Spleen (tissue), 11 donors: ENCODE measurements around the gene CCDC106. TPM values are rescaled to one million over a fixed set of nuclear protein-coding genes. Genes with fewer than 3 reads are reported as not detected.

Experiments used
- DNase-seq: peaks from one replicate; pipeline ENCODE4 v3.0.0-alpha.2; 2020
- H3K27ac ChIP-seq, 8 donors: fragments of 200-600 bp; sonication (generic) in 7 of 8; 1 replicate in 4 of 8; 2 replicates in 4 of 8; pipeline versions ENCODE4 v1.5.0 to v1.8.0; 2016 to 2021; ENCODE audit warnings: inconsistent platforms in 4 of 8, mild to moderate bottlenecking in 4 of 8, moderate library complexity in 1 of 8
- H3K27me3 ChIP-seq, 7 donors: fragments of 200-600 bp; sonication (generic) in 6 of 7; replicated peaks in 1 of 7; 1 replicate in 4 of 7; 2 replicates in 3 of 7; pipeline versions ENCODE4 v1.5.0 to v1.8.0; 2016 to 2021; ENCODE audit warnings: inconsistent platforms in 3 of 7, mild to moderate bottlenecking in 1 of 7
- H3K36me3 ChIP-seq, 6 donors: fragments of 200-600 bp; sonication (generic) in 5 of 6; 1 replicate in 4 of 6; 2 replicates in 2 of 6; pipeline versions ENCODE4 v1.5.0 to v1.8.0; 2016 to 2021; ENCODE audit warnings: inconsistent platforms in 2 of 6
- H3K4me1 ChIP-seq, 6 donors: fragments of 200-600 bp; sonication (generic) in 5 of 6; 1 replicate in 3 of 6; 2 replicates in 3 of 6; pipeline versions ENCODE4 v1.5.0 to v1.8.0; 2016 to 2021; ENCODE audit warnings: inconsistent platforms in 3 of 6
- H3K4me3 ChIP-seq, 8 donors: fragments of 200-600 bp; sonication (generic) in 7 of 8; 1 replicate in 4 of 8; 2 replicates in 4 of 8; pipeline versions ENCODE4 v1.5.0 to v1.8.0; 2016 to 2021; ENCODE audit warnings: inconsistent platforms in 4 of 8, mild to moderate bottlenecking in 4 of 8, moderate library complexity in 2 of 8
- H3K9me3 ChIP-seq, 8 donors: fragments of 200-600 bp; sonication (generic) in 7 of 8; 1 replicate in 4 of 8; 2 replicates in 4 of 8; pipeline versions ENCODE4 v1.5.0 to v1.8.0; 2016 to 2021; ENCODE audit warnings: inconsistent platforms in 4 of 8
- POLR2A ChIP-seq, 3 donors: fragments of 450-650 bp; IDR thresholded peaks; one replicate each; pipeline ENCODE4 v1.5.1; 2017; ENCODE audit warnings: antibody characterized with exemption in 3 of 3, mild to moderate bottlenecking in 1 of 3
- POLR2AphosphoS5 ChIP-seq, 3 donors: sonication (generic); formaldehyde crosslinking; IDR thresholded peaks; one replicate each; pipeline ENCODE4 v1.5.1; 2017; ENCODE audit warnings: antibody characterized with exemption in 3 of 3
- WGBS, 5 donors: extraction: QIAGEN DNeasy Blood & Tissue Kit in 3 of 5; methylation state at CpG; one replicate each; pipeline versions ENCODE4 v1.1.5 to v1.1.7; 2013 to 2018; 5-methylcytosine and 5-hydroxymethylcytosine counted together
- intact Hi-C: fragments of 100-400 bp; cut with DNase I; formaldehyde crosslinking; loops from one replicate; pipeline ENCODE4 v1.15.0; 2023; ENCODE audit warnings: low total_unique reads
- polyA plus RNA-seq, 3 donors: library from polyadenylated mRNA; stranded (reverse); fragments of 200-250 nt; gene quantifications; one replicate each; pipeline ENCODE4 v1.2.1, GENCODE V29; 2013
- total RNA-seq, 7 donors: library from RNA; depleted of rRNA in 3 of 7; stranded (reverse); fragments of >200 nt in 3 of 7; fragmentation: NEBNext Ultra II Directional in 4 of 7; extraction: Animal tissue kit (Norgen Biotek cat#: 25700) in 4 of 7; gene quantifications; one replicate each; pipeline versions ENCODE4 v1.1.0 to v1.2.1, GENCODE V29; 2016 to 2021
- TF ChIP-seq, protein P1 (sequence below), 11 experiments: fragments of 200-600 bp in 7 of 11; fragments of 450-650 bp in 4 of 11; sonication (generic) in 4 of 11; IDR thresholded peaks in 8 of 11; conservative IDR thresholded peaks in 3 of 11; 1 replicate in 7 of 11; 2 replicates in 4 of 11; pipeline versions ENCODE4 v1.4.0 to v1.8.0; 2016 to 2021; ENCODE audit warnings: antibody characterized with exemption in 11 of 11, inconsistent platforms in 4 of 11, mild to moderate bottlenecking in 1 of 11
- donor health status: healthy with polysubstance abuse.
- donor health status: DM: no; HTN: no; CAD: no; lungs with moderate emphysema.
- donor health status: DM: no; HTN: no; CAD: no.
- donor health status: Bipolar disorder and iron deficiency.
- donor health status: healthy.
- donor health status: DM: no; HTN: no; CAD: no.
- donor health status: DM: yes; HTN: yes; CAD: no.

The CCDC106 gene
- total and polyA plus RNA-seq, 10 donors: 11.9 to 40.1 (median 18.6) TPM

DNA sequence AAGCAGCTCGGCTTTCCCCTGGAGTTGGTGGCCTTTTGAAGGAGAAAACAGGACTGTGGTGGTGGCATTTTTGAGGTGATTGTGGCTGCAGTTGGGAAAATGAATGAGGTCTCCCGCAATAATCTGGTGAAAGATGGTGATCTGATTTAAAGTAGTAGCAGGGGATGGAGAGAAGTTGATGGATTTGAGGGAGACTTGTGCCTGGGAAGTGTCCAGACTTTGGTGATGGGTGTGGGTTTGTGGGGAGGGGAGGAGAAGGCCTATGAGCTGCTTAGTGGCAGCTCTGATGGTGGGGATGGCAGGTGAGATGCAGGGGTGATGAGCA is 23.0 kb downstream of the CCDC106 start:
- peaks cover 6 to 85% (median 70%) of the 10 kb centered on the region in 6 donors for H3K36me3 ChIP-seq
- peak overlapping the region in 2 of 8 donors; percentile 2 to 38 for H3K27ac ChIP-seq
- TF ChIP-seq, protein P1, sequence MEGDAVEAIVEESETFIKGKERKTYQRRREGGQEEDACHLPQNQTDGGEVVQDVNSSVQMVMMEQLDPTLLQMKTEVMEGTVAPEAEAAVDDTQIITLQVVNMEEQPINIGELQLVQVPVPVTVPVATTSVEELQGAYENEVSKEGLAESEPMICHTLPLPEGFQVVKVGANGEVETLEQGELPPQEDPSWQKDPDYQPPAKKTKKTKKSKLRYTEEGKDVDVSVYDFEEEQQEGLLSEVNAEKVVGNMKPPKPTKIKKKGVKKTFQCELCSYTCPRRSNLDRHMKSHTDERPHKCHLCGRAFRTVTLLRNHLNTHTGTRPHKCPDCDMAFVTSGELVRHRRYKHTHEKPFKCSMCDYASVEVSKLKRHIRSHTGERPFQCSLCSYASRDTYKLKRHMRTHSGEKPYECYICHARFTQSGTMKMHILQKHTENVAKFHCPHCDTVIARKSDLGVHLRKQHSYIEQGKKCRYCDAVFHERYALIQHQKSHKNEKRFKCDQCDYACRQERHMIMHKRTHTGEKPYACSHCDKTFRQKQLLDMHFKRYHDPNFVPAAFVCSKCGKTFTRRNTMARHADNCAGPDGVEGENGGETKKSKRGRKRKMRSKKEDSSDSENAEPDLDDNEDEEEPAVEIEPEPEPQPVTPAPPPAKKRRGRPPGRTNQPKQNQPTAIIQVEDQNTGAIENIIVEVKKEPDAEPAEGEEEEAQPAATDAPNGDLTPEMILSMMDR (IDR thresholded peaks at IDR 0.05 in 8 of 11, conservative IDR thresholded peaks at IDR 0.05 in 3 of 11): no peak
- no peak for TF ChIP-seq POLR2A (IDR thresholded peaks at IDR 0.05)
- TF ChIP-seq POLR2AphosphoS5 (IDR thresholded peaks at IDR 0.05): no peak
- intact Hi-C loops: no loop called here
- H3K27me3 ChIP-seq: no peaks in the 10 kb centered on the region
- no peak for DNase-seq
- no peak overlapping the region for H3K4me3 ChIP-seq
- 69 to 87% (median 69%) methylated on average over 2 of the region's 2 CpGs for WGBS, 5 donors
- no peaks in the 10 kb centered on the region for H3K9me3 ChIP-seq
- peaks cover 16 to 96% (median 60%) of the 10 kb centered on the region in 6 donors for H3K4me1 ChIP-seq

DNA sequence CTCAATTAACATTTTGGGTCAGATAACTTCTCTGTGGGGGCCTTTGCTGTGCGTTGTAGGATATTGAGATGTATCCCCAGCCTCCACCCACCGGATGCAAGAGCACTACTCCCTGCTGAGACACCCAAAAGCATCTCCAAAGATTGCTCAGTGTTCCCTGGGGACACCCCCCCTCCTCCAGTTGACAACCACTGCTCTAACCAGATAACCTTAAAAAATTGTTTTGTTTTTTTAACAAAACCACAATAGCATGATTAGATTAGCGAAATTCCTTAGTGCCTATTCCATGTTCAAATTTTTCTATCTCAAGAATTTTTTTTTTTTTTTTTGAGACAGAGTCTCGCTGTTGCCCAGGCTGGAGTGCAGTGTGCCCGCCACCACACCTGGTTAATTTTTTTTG is 24.4 kb downstream of the CCDC106 start:
- intact Hi-C loops: no loop called here
- 82 to 94% (median 89%) methylated on average over 5 of the region's 5 CpGs for WGBS, 5 donors
- peaks cover 0 to 79% (median 59%) of the 10 kb centered on the region in 6 donors for H3K36me3 ChIP-seq
- no peaks in the 10 kb centered on the region for H3K27me3 ChIP-seq
- no peak for TF ChIP-seq POLR2A (IDR thresholded peaks at IDR 0.05)
- no peak for TF ChIP-seq POLR2AphosphoS5 (IDR thresholded peaks at IDR 0.05)
- TF ChIP-seq, protein P1 (IDR thresholded peaks at IDR 0.05 in 8 of 11, conservative IDR thresholded peaks at IDR 0.05 in 3 of 11): no peak
- H3K27ac ChIP-seq: no peak overlapping the region
- no peak overlapping the region for H3K4me3 ChIP-seq
- DNase-seq: no peak
- H3K9me3 ChIP-seq: no peaks in the 10 kb centered on the region
- peaks cover 30 to 96% (median 66%) of the 10 kb centered on the region in 6 donors for H3K4me1 ChIP-seq

DNA sequence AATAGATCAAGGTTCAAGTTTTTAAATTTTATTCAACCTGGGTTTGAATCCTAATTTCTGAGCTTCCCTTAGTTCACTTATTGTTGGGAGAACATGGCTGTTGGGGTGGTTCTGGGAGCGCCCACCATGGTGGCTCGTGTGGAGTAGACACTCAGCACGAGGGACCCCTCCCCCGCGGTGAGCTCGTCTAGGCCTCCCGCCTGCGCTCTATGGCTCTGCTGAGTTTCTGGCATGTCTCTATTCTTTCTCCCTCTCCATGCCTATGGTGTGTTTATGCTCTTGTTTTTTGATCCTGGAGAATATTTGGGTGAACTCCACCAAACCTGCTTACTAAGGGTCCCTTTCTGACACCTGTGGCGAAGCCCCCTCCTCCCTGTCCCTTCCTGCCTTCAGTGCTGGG is 25.5 kb downstream of the CCDC106 start:
- no peak for TF ChIP-seq POLR2A (IDR thresholded peaks at IDR 0.05)
- TF ChIP-seq, protein P1 (IDR thresholded peaks at IDR 0.05 in 8 of 11, conservative IDR thresholded peaks at IDR 0.05 in 3 of 11): no peak
- peak in 1 of 3 donors; percentile 24 for TF ChIP-seq POLR2AphosphoS5 (IDR thresholded peaks at IDR 0.05)
- Histone ChIP-seq H3K4me3 (no peak overlapping the region), H3K9me3 (no peaks in the 10 kb centered on the region), H3K27ac (peak overlapping the region in 2 of 8 donors; percentile 98 to 99), H3K27me3 (no peaks in the 10 kb centered on the region), H3K4me1 (peaks cover 41 to 96% (median 69%) of the 10 kb centered on the region in 6 donors), H3K36me3 (peaks cover 0 to 79% (median 53%) of the 10 kb centered on the region in 6 donors)
- 78 to 84% (median 80%) methylated on average over 9 of the region's 9 CpGs for WGBS, 5 donors
- intact Hi-C loops: no loop called here
- DNase-seq: no peak

DNA sequence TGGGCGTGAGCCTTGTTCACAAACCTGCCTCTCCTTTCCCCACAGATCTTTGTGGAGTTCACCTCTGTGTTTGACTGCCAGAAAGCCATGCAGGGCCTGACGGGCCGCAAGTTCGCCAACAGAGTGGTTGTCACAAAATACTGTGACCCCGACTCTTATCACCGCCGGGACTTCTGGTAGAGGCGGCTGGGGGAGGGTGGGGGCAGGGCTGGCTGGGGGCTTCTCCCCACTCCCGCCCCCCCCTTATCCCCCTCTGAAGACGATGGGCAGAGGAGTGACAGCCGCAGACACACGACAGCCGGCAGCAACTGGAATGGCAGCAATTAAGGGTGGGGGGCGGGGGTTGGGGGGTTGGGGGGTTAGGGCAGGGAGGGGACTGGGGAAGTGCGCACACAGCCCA is 25.9 kb downstream of the CCDC106 start:
- 72 to 93% (median 85%) methylated on average over 10 to 15 of the region's 15 CpGs for WGBS, 5 donors
- intact Hi-C loops: no loop called here
- H3K4me1 ChIP-seq: peaks cover 45 to 96% (median 71%) of the 10 kb centered on the region in 6 donors
- H3K27ac ChIP-seq: peak overlapping the region in 3 of 8 donors; percentile 96 to 99 (median 98)
- no peaks in the 10 kb centered on the region for H3K27me3 ChIP-seq
- DNase-seq: no peak
- peak overlapping the region in 1 of 8 donors; percentile 94 for H3K4me3 ChIP-seq
- TF ChIP-seq POLR2A (IDR thresholded peaks at IDR 0.05): no peak
- no peak for TF ChIP-seq POLR2AphosphoS5 (IDR thresholded peaks at IDR 0.05)
- TF ChIP-seq, protein P1 (IDR thresholded peaks at IDR 0.05 in 8 of 11, conservative IDR thresholded peaks at IDR 0.05 in 3 of 11): no peak
- peaks cover 0 to 79% (median 53%) of the 10 kb centered on the region in 6 donors for H3K36me3 ChIP-seq
- no peaks in the 10 kb centered on the region for H3K9me3 ChIP-seq
